Vagina (tissue), 2 donors: ENCODE measurements around the gene LRRC56. TPM values are rescaled to one million over a fixed set of nuclear protein-coding genes. Genes with fewer than 3 reads are reported as not detected.

Experiments
- DNase-seq, 2 donors: peaks; one replicate each; pipeline ENCODE4 v3.0.0-alpha.2; 2017; ENCODE audit errors: extremely low spot score in 2 of 2
- H3K27ac ChIP-seq: fragments of 200-600 bp; sonication (generic); one replicate; pipeline ENCODE4 v1.5.1; 2019
- H3K27me3 ChIP-seq: fragments of 200-600 bp; sonication (generic); one replicate; pipeline ENCODE4 v1.5.1; 2019
- H3K36me3 ChIP-seq, 2 donors: fragments of 200-600 bp; sonication (generic); one replicate each; pipeline ENCODE4 v1.5.1; 2017 to 2019
- H3K4me1 ChIP-seq: fragments of 200-600 bp; sonication (generic); one replicate; pipeline ENCODE4 v1.5.1; 2019
- H3K4me3 ChIP-seq, 2 donors: fragments of 200-600 bp; sonication (generic); 1 replicate in 1 of 2; 2 replicates in 1 of 2; pipeline ENCODE4 v1.5.1; 2016 to 2019
- H3K9me3 ChIP-seq: fragments of 200-600 bp; sonication (generic); one replicate; pipeline ENCODE4 v1.5.1; 2019
- CTCF ChIP-seq, 3 experiments: fragments of 450-650 bp in 2 of 3; fragments of 200-600 bp in 1 of 3; sonication (generic) in 1 of 3; IDR thresholded peaks; one replicate each; pipeline ENCODE4 v1.5.1; 2017 to 2019; ENCODE audit warnings: antibody characterized with exemption in 3 of 3, mild to moderate bottlenecking in 2 of 3, moderate library complexity in 2 of 3
- POLR2A ChIP-seq, 2 donors: fragments of 450-650 bp; IDR thresholded peaks; one replicate each; pipeline ENCODE4 v1.6.1; 2017; ENCODE audit warnings: antibody characterized with exemption in 2 of 2, mild to moderate bottlenecking in 2 of 2, moderate library complexity in 2 of 2
- POLR2AphosphoS5 ChIP-seq, 2 donors: sonication (generic); formaldehyde crosslinking; IDR thresholded peaks; one replicate each; pipeline ENCODE4 v1.9.0; 2017; ENCODE audit warnings: antibody characterized with exemption in 2 of 2, mild to moderate bottlenecking in 2 of 2, low read depth in 1 of 2; ENCODE audit not compliant: insufficient read depth in 1 of 2
- intact Hi-C: fragments of 100-400 bp; cut with DNase I; formaldehyde crosslinking; loops from one replicate; pipeline ENCODE4 v1.15.1; 2023
- total RNA-seq: library from RNA; depleted of rRNA; stranded (reverse); fragments of >200 nt; gene quantifications from one replicate; pipeline ENCODE4 v1.2.3, GENCODE V29; 2016

LRRC56 gene
- total RNA-seq, 1 donor from 2014 or later: 0.49 TPM

- no peak for TF ChIP-seq CTCF (IDR thresholded peaks at IDR 0.05)
- TF ChIP-seq POLR2AphosphoS5 (IDR thresholded peaks at IDR 0.05; ENCODE audit: insufficient read depth in 1 of 2, low read depth in 1 of 2): no peak
- TF ChIP-seq POLR2A (IDR thresholded peaks at IDR 0.05): no peak
- no peak for DNase-seq
Observed at GRCh38 chr11:532527-532985, 4.8 kb upstream of the LRRC56 start.

GRCh38 chr11:532986-533585 is 4.2 kb upstream of the LRRC56 start:
- Histone ChIP-seq H3K9me3 (no peaks in the 10 kb centered on the region), H3K27ac (no peak overlapping the region), H3K27me3 (no peaks in the 10 kb centered on the region), H3K36me3 (peaks cover 0 to 29% of the 10 kb centered on the region in 2 donors), H3K4me3 (no peak overlapping the region), H3K4me1 (peaks cover 49% of the 10 kb centered on the region)
- TF ChIP-seq POLR2AphosphoS5 (IDR thresholded peaks at IDR 0.05; ENCODE audit: insufficient read depth in 1 of 2, low read depth in 1 of 2): no peak
- no peak for TF ChIP-seq POLR2A (IDR thresholded peaks at IDR 0.05)
- no peak for TF ChIP-seq CTCF (IDR thresholded peaks at IDR 0.05)
- intact Hi-C loops: no loop called here
- no peak for DNase-seq

More at GRCh38 chr11:532527-532985, 4.8 kb upstream of the LRRC56 start:
- no peaks in the 10 kb centered on the region for H3K9me3 ChIP-seq
- no peak overlapping the region for H3K4me3 ChIP-seq
- H3K4me1 ChIP-seq: peaks cover 44% of the 10 kb centered on the region
- H3K27me3 ChIP-seq: no peaks in the 10 kb centered on the region
- peaks cover 0 to 29% of the 10 kb centered on the region in 2 donors for H3K36me3 ChIP-seq
- intact Hi-C loops: no loop called here
- H3K27ac ChIP-seq: no peak overlapping the region

GRCh38 chr11:533586-534395 is 3.5 kb upstream of the LRRC56 start:
- H3K4me1 ChIP-seq: peaks cover 49% of the 10 kb centered on the region
- peak overlapping the region; percentile 90 for H3K27ac ChIP-seq

GRCh38 chr11:534396-535209 is 2.7 kb upstream of the LRRC56 start:
- TF ChIP-seq POLR2A (IDR thresholded peaks at IDR 0.05) (no peak), POLR2AphosphoS5 (IDR thresholded peaks at IDR 0.05; ENCODE audit: insufficient read depth in 1 of 2, low read depth in 1 of 2) (peak; percentile 26 to 65), CTCF (IDR thresholded peaks at IDR 0.05) (no peak)
- H3K9me3 ChIP-seq: no peaks in the 10 kb centered on the region
- H3K4me3 ChIP-seq: peak overlapping the region; percentile 61 to 91
- peak overlapping the region; percentile 90 for H3K27ac ChIP-seq
- DNase-seq: no peak
- peaks cover 49% of the 10 kb centered on the region for H3K4me1 ChIP-seq
- intact Hi-C loops: no loop called here
- peaks cover 0 to 29% of the 10 kb centered on the region in 2 donors for H3K36me3 ChIP-seq
- H3K27me3 ChIP-seq: no peaks in the 10 kb centered on the region

More at GRCh38 chr11:533586-534395, 3.5 kb upstream of the LRRC56 start:
- Histone ChIP-seq H3K9me3 (no peaks in the 10 kb centered on the region), H3K4me3 (peak overlapping the region; percentile 61 to 91), H3K36me3 (peaks cover 0 to 29% of the 10 kb centered on the region in 2 donors), H3K27me3 (no peaks in the 10 kb centered on the region)
- no peak for TF ChIP-seq POLR2A (IDR thresholded peaks at IDR 0.05)
- TF ChIP-seq CTCF (IDR thresholded peaks at IDR 0.05): no peak
- TF ChIP-seq POLR2AphosphoS5 (IDR thresholded peaks at IDR 0.05; ENCODE audit: insufficient read depth in 1 of 2, low read depth in 1 of 2): no peak
- DNase-seq: no peak
- intact Hi-C loops: no loop called here
